SK-N-SH treated with all-trans-retinoic acid at 6 μM for 48 hours (cell line): ENCODE data around the gene FOXE1.

ENCODE experiments used
- ATAC-seq: fragments of 200-7000 bp; cut with Tn5 transposase; 3 replicates; pipeline ENCODE4 v1.9.1; 2020; ENCODE audit warnings: mild to moderate bottlenecking, moderate library complexity
- ARNTL ChIP-seq: fragments of 450-650 bp; formaldehyde crosslinking; IDR thresholded peaks from 2 replicates; pipeline ENCODE4 v1.5.0; 2020; ENCODE audit warnings: low read depth, mild to moderate bottlenecking, moderate library complexity, borderline replicate concordance
- CSDC2 ChIP-seq: fragments of 250-450 bp; sonication (Bioruptor Pico); IDR thresholded peaks from 2 replicates; pipeline ENCODE4 v1.5.0; 2020; ENCODE audit warnings: mild to moderate bottlenecking, moderate library complexity
- ESRRG ChIP-seq: fragments of 250-450 bp; sonication (Bioruptor Pico); IDR thresholded peaks from 2 replicates; pipeline ENCODE4 v1.6.1; 2021; ENCODE audit warnings: mild to moderate bottlenecking
- GLIS3 ChIP-seq: fragments of 250-450 bp; sonication (Bioruptor Pico); IDR thresholded peaks from 2 replicates; pipeline ENCODE4 v1.5.0; 2020; ENCODE audit warnings: mild to moderate bottlenecking, moderate library complexity
- ISL1 ChIP-seq: fragments of 250-450 bp; sonication (Bioruptor Pico); IDR thresholded peaks from 2 replicates; pipeline ENCODE4 v2.1.2; 2022; ENCODE audit warnings: mild to moderate bottlenecking, moderate library complexity
- PPARA ChIP-seq: fragments of 250-450 bp; sonication (Bioruptor Pico); IDR thresholded peaks from 2 replicates; pipeline ENCODE4 v1.5.0; 2020; ENCODE audit warnings: mild to moderate bottlenecking, borderline replicate concordance
- SNAI2 ChIP-seq: fragments of 250-450 bp; sonication (Bioruptor Pico); IDR thresholded peaks from 2 replicates; pipeline ENCODE4 v1.5.0; 2020; ENCODE audit warnings: mild to moderate bottlenecking, moderate library complexity
- TCF4 ChIP-seq: fragments of 250-450 bp; sonication (Bioruptor Pico); IDR thresholded peaks from 2 replicates; pipeline ENCODE4 v1.8.0; 2021; ENCODE audit warnings: mild to moderate bottlenecking, moderate library complexity, borderline replicate concordance
- TOX ChIP-seq: fragments of 250-450 bp; sonication (Bioruptor Pico); IDR thresholded peaks from 2 replicates; pipeline ENCODE4 v1.8.0; 2021; ENCODE audit warnings: mild to moderate bottlenecking, moderate library complexity, borderline replicate concordance
- ZFP3 ChIP-seq: fragments of 250-450 bp; sonication (Bioruptor Pico); IDR thresholded peaks from 2 replicates; pipeline ENCODE4 v1.5.0; 2020; ENCODE audit warnings: mild to moderate bottlenecking, moderate library complexity
- ZFP30 ChIP-seq: fragments of 450-650 bp; formaldehyde crosslinking; IDR thresholded peaks from 2 replicates; pipeline ENCODE4 v1.5.0; 2022; ENCODE audit warnings: mild to moderate bottlenecking, moderate library complexity
- ZNF565 ChIP-seq: fragments of 450-650 bp; formaldehyde crosslinking; conservative IDR thresholded peaks from 2 replicates; pipeline ENCODE4 v1.5.0; 2020; ENCODE audit warnings: low read depth, mild to moderate bottlenecking, moderate library complexity
- ZNF70 ChIP-seq: fragments of 450-650 bp; formaldehyde crosslinking; IDR thresholded peaks from 2 replicates; pipeline ENCODE4 v1.5.0; 2020; ENCODE audit warnings: mild to moderate bottlenecking, moderate library complexity
- ZNF8 ChIP-seq: fragments of 450-650 bp; formaldehyde crosslinking; IDR thresholded peaks from 2 replicates; pipeline ENCODE4 v1.5.0; 2020; ENCODE audit warnings: mild to moderate bottlenecking, moderate library complexity
- TF ChIP-seq, protein P1 (sequence below): fragments of 250-450 bp; sonication (Bioruptor Pico); IDR thresholded peaks from 2 replicates; pipeline ENCODE4 v1.5.1; 2020; ENCODE audit warnings: low read depth, mild to moderate bottlenecking, moderate library complexity
- TF ChIP-seq, protein P2 (sequence below): fragments of 250-450 bp; sonication (Bioruptor Pico); IDR thresholded peaks from 2 replicates; pipeline ENCODE4 v1.5.1; 2021; ENCODE audit warnings: mild to moderate bottlenecking, moderate library complexity
- TF ChIP-seq, protein P3 (sequence below): fragments of 250-450 bp; sonication (Bioruptor Pico); IDR thresholded peaks from 2 replicates; pipeline ENCODE4 v1.5.0; 2020; ENCODE audit warnings: mild to moderate bottlenecking, moderate library complexity
- TF ChIP-seq, protein P4 (sequence below): fragments of 250-450 bp; sonication (Bioruptor Pico); IDR thresholded peaks from 2 replicates; pipeline ENCODE4 v1.8.0; 2020; ENCODE audit warnings: mild to moderate bottlenecking, moderate library complexity, borderline replicate concordance

FOXE1 gene

DNA sequence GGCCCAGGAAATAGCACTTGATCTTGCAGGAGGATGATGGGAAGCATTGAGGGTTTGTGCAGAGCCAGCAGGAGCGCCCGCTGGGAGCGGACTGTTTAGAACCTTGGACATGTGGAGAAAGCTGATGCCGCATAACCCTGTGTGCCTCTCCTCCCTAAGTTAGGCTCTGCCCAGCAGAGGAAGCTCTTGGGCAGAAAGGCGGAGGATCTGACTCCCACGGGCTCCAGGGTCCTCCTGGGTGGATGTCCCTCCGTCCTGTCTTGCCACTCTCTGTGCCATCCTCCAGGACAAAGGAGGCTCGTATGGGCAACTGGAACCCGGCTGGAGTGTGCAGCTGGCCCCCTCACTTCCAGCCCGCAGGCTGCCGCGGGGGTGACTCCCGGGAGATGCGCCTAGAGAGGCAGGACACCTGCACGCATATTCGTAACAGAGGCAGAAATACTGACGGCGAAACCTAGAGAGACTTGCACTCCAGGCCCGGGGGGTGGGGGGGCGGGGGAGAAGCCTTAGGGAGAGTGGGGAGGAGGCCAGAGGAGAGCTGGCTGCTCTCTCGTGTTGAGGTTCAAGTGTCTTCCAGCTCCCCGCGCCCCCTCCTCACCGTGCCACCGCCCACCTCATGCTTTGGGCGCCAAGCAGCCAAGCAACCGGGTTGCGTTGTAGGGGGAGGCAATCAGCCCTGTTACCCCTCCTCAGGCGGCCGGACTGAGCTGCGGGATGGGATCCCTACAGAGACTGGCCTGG is 5.4 kb upstream of the FOXE1 start:
- ATAC-seq, result no peak
- TF ChIP-seq ISL1 (CRISPR knock-in tag) (no peak), GLIS3 (CRISPR knock-in tag) (no peak)
- TF ChIP-seq, protein P1, sequence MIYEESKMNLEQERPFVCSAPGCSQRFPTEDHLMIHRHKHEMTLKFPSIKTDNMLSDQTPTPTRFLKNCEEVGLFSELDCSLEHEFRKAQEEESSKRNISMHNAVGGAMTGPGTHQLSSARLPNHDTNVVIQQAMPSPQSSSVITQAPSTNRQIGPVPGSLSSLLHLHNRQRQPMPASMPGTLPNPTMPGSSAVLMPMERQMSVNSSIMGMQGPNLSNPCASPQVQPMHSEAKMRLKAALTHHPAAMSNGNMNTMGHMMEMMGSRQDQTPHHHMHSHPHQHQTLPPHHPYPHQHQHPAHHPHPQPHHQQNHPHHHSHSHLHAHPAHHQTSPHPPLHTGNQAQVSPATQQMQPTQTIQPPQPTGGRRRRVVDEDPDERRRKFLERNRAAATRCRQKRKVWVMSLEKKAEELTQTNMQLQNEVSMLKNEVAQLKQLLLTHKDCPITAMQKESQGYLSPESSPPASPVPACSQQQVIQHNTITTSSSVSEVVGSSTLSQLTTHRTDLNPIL, result no peak

DNA sequence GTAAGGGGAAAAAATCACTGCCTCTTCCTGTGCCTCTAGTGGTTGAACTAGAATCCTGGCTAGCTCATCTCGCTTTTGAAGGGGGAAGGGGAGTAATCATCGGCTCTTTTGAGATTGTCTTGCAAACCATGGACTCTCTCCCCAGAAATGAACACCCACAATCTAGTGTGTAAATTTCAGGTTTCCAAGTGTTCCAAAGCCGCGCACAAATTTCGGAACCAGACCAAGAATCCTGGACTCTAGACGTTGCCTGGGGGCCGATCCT is 4.9 kb upstream of the FOXE1 start:
- ATAC-seq, result 0 out of 3 replicates have a peak, but pooled peaks have one; percentile 19
- TF ChIP-seq SNAI2 (CRISPR knock-in tag) (no peak), ZNF565 (CRISPR knock-in tag) (no peak), ZFP3 (CRISPR knock-in tag) (no peak), ESRRG (CRISPR knock-in tag) (no peak), ZNF8 (CRISPR knock-in tag) (no peak), CSDC2 (CRISPR knock-in tag) (no peak), ZNF70 (CRISPR knock-in tag) (no peak)
- TF ChIP-seq, protein P2, sequence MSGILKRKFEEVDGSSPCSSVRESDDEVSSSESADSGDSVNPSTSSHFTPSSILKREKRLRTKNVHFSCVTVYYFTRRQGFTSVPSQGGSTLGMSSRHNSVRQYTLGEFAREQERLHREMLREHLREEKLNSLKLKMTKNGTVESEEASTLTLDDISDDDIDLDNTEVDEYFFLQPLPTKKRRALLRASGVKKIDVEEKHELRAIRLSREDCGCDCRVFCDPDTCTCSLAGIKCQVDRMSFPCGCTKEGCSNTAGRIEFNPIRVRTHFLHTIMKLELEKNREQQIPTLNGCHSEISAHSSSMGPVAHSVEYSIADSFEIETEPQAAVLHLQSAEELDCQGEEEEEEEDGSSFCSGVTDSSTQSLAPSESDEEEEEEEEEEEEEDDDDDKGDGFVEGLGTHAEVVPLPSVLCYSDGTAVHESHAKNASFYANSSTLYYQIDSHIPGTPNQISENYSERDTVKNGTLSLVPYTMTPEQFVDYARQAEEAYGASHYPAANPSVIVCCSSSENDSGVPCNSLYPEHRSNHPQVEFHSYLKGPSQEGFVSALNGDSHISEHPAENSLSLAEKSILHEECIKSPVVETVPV (CRISPR knock-in tag), result no peak
- TF ChIP-seq, protein P3, sequence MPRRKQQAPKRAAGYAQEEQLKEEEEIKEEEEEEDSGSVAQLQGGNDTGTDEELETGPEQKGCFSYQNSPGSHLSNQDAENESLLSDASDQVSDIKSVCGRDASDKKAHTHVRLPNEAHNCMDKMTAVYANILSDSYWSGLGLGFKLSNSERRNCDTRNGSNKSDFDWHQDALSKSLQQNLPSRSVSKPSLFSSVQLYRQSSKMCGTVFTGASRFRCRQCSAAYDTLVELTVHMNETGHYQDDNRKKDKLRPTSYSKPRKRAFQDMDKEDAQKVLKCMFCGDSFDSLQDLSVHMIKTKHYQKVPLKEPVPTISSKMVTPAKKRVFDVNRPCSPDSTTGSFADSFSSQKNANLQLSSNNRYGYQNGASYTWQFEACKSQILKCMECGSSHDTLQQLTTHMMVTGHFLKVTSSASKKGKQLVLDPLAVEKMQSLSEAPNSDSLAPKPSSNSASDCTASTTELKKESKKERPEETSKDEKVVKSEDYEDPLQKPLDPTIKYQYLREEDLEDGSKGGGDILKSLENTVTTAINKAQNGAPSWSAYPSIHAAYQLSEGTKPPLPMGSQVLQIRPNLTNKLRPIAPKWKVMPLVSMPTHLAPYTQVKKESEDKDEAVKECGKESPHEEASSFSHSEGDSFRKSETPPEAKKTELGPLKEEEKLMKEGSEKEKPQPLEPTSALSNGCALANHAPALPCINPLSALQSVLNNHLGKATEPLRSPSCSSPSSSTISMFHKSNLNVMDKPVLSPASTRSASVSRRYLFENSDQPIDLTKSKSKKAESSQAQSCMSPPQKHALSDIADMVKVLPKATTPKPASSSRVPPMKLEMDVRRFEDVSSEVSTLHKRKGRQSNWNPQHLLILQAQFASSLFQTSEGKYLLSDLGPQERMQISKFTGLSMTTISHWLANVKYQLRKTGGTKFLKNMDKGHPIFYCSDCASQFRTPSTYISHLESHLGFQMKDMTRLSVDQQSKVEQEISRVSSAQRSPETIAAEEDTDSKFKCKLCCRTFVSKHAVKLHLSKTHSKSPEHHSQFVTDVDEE, result no peak

DNA sequence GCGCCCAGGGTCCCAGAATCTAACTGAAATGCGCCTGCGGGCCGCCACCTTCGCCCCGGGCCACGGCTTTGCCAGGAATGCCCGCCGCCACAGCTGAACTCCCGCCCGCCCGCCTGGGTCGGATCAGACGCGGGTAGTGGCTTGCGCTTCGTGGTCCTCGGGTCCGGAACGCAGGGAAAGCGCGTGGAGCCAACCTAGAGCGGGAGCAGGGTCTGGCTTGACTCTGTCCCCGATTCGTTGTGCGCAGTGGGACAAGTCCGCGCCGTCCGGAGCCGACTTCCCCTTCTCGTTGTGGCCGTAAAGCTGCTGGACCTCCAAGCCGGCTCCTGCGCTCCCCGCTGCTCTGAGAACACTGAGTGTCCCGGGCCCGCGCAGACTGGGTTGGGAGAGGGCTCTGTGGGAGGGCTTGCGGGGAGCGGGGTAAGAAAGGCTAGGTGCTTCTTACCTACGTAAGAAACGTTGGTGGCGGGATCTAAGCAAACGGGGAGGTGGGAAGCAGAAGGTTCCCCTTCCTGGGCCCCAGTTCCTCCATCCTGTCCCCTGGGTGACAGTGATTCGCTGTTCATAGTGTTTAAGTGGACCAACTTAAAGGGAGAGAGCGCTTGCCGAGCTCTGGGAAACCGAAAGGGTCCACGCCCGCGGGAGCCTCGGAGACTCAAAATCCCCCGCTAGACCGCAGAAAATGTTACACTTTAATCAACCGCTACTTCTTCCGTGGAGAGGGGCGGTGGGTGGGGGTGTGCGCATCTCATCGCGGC is 4.4 kb upstream of the FOXE1 start:
- TF ChIP-seq ZNF8 (CRISPR knock-in tag), result no peak
- TF ChIP-seq, protein P3, result no peak
- TF ChIP-seq ESRRG (CRISPR knock-in tag), result no peak
- TF ChIP-seq ZFP30 (CRISPR knock-in tag), result no peak
- no peak for TF ChIP-seq PPARA (CRISPR knock-in tag)
- TF ChIP-seq ISL1 (CRISPR knock-in tag), result no peak
- TF ChIP-seq ZNF70 (CRISPR knock-in tag), result no peak
- no peak for TF ChIP-seq TOX (CRISPR knock-in tag)
- TF ChIP-seq ARNTL (CRISPR knock-in tag), result no peak
- TF ChIP-seq SNAI2 (CRISPR knock-in tag), result no peak
- no peak for TF ChIP-seq TCF4 (CRISPR knock-in tag)
- TF ChIP-seq, protein P4, sequence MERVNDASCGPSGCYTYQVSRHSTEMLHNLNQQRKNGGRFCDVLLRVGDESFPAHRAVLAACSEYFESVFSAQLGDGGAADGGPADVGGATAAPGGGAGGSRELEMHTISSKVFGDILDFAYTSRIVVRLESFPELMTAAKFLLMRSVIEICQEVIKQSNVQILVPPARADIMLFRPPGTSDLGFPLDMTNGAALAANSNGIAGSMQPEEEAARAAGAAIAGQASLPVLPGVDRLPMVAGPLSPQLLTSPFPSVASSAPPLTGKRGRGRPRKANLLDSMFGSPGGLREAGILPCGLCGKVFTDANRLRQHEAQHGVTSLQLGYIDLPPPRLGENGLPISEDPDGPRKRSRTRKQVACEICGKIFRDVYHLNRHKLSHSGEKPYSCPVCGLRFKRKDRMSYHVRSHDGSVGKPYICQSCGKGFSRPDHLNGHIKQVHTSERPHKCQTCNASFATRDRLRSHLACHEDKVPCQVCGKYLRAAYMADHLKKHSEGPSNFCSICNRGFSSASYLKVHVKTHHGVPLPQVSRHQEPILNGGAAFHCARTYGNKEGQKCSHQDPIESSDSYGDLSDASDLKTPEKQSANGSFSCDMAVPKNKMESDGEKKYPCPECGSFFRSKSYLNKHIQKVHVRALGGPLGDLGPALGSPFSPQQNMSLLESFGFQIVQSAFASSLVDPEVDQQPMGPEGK (CRISPR knock-in tag), result no peak
- no peak for ATAC-seq
